HL-60 (cell line): Measurements from ENCODE around the gene PRDM11.

Source experiments
- DNase-seq, 2 experiments: peaks; one replicate each; pipeline ENCODE4 v3.0.0-alpha.2; 2010 to 2020; ENCODE audit warnings: low read depth in 1 of 2, low spot score in 1 of 2
- H3K27ac ChIP-seq: fragments of 250-450 bp; sonication (Bioruptor Pico); replicated peaks from 2 replicates; pipeline ENCODE4 v1.5.1; 2020; ENCODE audit warnings: mild to moderate bottlenecking, moderate library complexity
- H3K27me3 ChIP-seq: fragments of 250-450 bp; sonication (Bioruptor Pico); 2 replicates; pipeline ENCODE4 v1.5.1; 2021; ENCODE audit warnings: mild to moderate bottlenecking, moderate library complexity; ENCODE audit not compliant: insufficient read depth, poor library complexity, severe bottlenecking
- H3K4me3 ChIP-seq: replicated peaks from 2 replicates; pipeline ENCODE4 v1.5.1; 2011; ENCODE audit warnings: mild to moderate bottlenecking, control low read depth, low read length; ENCODE audit not compliant: insufficient read depth
- GABPA ChIP-seq: IDR thresholded peaks from 2 replicates; pipeline ENCODE4 v1.6.1; 2012; ENCODE audit warnings: low read depth
- POLR2AphosphoS5 ChIP-seq: IDR thresholded peaks from 2 replicates; pipeline ENCODE4 v1.6.1; 2012; ENCODE audit warnings: low read depth
- REST ChIP-seq: IDR thresholded peaks from 2 replicates; pipeline ENCODE4 v1.6.1; 2012; ENCODE audit warnings: low read depth; ENCODE audit not compliant: insufficient replicate concordance
- SPI1 ChIP-seq: IDR thresholded peaks from 2 replicates; pipeline ENCODE4 v1.6.1; 2012; ENCODE audit warnings: low read depth, mild to moderate bottlenecking, borderline replicate concordance
- TF ChIP-seq, protein P1 (sequence below): IDR thresholded peaks from one replicate; pipeline ENCODE4 v1.5.1; 2011; ENCODE audit warnings: low read length, control low read depth, inconsistent platforms; ENCODE audit not compliant: insufficient read depth

PRDM11 gene

GRCh38 chr11:45178223-45178622 is 31.8 kb downstream of the PRDM11 start:
- Histone ChIP-seq H3K27ac (no peak overlapping the region), H3K27me3 (peaks cover 13% of the 10 kb centered on the region), H3K4me3 (no peak overlapping the region)
- DNase-seq = no peak
- TF ChIP-seq, protein P1, sequence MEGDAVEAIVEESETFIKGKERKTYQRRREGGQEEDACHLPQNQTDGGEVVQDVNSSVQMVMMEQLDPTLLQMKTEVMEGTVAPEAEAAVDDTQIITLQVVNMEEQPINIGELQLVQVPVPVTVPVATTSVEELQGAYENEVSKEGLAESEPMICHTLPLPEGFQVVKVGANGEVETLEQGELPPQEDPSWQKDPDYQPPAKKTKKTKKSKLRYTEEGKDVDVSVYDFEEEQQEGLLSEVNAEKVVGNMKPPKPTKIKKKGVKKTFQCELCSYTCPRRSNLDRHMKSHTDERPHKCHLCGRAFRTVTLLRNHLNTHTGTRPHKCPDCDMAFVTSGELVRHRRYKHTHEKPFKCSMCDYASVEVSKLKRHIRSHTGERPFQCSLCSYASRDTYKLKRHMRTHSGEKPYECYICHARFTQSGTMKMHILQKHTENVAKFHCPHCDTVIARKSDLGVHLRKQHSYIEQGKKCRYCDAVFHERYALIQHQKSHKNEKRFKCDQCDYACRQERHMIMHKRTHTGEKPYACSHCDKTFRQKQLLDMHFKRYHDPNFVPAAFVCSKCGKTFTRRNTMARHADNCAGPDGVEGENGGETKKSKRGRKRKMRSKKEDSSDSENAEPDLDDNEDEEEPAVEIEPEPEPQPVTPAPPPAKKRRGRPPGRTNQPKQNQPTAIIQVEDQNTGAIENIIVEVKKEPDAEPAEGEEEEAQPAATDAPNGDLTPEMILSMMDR = no peak
- TF ChIP-seq POLR2AphosphoS5 = no peak
- TF ChIP-seq GABPA = no peak
- TF ChIP-seq REST = no peak
- no peak for TF ChIP-seq SPI1

DNA sequence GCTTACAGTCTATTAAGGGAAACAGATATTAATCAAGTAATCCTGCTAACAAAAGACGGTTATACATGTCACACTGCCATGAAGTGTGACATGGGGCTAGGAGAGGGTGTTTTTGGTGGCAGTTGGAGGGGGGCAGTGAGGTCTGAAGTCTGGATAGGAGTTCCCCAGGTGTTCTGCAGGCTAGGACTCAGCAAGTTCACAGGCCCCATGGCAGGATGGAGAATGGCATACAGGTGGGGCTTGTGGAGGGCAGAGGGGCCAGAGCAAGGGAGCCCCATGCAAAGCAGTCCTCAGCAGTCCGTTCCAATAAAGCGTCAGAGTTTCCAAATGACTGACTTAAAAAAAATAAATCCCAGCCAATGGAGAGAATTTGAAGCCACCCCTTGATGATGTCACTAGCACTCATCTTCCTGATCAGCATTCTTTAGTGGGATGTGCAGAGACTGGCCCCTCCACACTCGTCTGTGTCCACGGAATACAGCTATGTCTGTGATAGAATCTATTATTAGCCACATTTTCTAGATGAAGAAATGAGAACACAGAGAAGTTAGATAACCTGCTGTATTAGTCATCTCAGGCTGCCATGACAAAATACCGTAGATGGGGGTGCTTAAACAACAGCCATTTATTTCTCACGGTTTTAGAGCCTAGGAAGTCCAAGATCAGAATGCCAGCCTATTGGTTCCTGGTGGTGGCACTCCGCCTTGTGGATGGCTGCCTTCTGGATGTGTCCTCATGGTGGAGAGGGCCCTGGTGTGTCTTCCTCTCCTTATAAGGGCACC is 32.6 kb downstream of the PRDM11 start:
- H3K27me3 ChIP-seq = peaks cover 13% of the 10 kb centered on the region
- TF ChIP-seq, protein P1 = no peak
- TF ChIP-seq REST (no peak), GABPA (no peak), POLR2AphosphoS5 (no peak), SPI1 (no peak)
- DNase-seq = no peak
- no peak overlapping the region for H3K27ac ChIP-seq
- H3K4me3 ChIP-seq = no peak overlapping the region

DNA sequence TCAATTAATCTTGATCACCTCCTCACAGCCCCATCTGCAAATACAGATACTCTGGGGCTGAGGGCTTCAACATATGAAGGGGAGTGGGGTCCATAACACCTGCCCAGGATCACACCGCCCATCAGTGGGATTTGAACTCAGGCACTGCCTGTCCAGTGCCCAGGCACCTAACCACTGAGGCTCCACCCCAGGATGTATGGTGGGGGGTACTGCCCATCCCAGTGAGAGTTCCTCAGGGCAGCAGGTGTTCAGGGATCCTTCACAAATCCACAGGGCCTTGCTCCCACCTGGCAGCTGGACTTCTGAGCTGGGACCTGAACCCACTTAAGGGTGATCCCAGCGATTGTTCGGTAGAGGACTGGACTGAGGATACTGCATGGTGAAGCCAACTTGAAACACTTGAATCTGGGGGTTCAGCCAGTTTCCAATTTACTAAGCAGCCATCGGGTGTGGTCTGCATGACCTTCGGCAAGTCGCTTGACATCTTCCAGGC is 33.3 kb downstream of the PRDM11 start:
- TF ChIP-seq GABPA = no peak
- TF ChIP-seq REST = no peak
- no peak for TF ChIP-seq SPI1
- TF ChIP-seq POLR2AphosphoS5 = no peak
- TF ChIP-seq, protein P1 = no peak
- H3K27ac ChIP-seq = no peak overlapping the region
- peaks cover 13% of the 10 kb centered on the region for H3K27me3 ChIP-seq
- DNase-seq = no peak
- no peak overlapping the region for H3K4me3 ChIP-seq
